HCT116 (cell line): Measurements from ENCODE around the gene TANGO6. TPM values are rescaled to one million over a fixed set of nuclear protein-coding genes. Genes with fewer than 3 reads are reported as not detected.

ENCODE experiments used
- total RNA-seq: library from RNA; stranded (reverse); gene quantifications from one replicate; pipeline ENCODE4 v1.2.1, GENCODE V29; 2021; ENCODE audit not compliant: unreplicated experiment

Gene TANGO6
- total RNA-seq, 1 experiment from 2014 or later: 16.4 TPM

Other genes starting within 250 kb of the TANGO6 start
- 94.7 TPM for gene CDH3, start 198.2 kb upstream of the TANGO6 start, total RNA-seq
- gene CDH1, start 106.2 kb upstream of the TANGO6 start, total RNA-seq: 73.2 TPM